ENCODE measurements around the gene STT3B. TPM values are rescaled to one million over a fixed set of nuclear protein-coding genes. Genes with fewer than 3 reads are reported as not detected.

The STT3B gene
- total RNA-seq, 2 experiments from 2014 or later, result 111 to 113 TPM

DNA sequence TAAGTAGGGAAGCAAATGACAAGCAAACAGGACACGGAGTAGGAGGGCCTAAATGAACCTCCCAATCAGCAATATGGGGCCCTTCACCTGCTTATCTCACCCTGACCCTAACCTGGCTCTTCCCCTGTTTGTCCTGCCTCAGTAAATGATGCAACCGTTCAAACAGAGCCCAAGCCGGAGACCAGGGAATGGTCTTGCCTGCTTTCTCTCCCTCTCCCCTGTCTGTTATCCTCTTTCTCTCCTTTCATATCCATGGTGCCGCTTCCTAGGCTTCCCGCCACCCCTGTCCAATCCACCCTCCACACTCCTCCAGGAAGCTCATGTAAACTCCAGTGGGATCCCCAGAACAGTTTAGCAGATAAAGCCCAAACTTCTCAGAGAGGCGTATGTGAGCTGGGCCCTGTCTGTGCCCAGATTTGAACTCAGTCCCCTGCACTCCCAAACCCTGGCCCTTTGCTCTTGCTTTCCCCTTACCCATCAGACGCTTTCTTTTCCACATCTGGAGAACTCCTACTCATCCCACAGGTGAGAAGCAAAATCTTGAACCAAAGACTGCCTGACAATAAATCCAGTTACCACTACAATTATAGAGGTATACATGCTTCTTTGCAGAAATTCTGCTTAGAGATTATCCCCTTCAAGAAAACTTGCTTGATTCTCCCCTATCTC is 45.7 kb upstream of the STT3B start:
- no peak overlapping the region for H3K27ac ChIP-seq (ENCODE audit: low read depth in 1 of 2, low read length in 2 of 2)
- no peak for DNase-seq
- Mint-ChIP-seq H3K36me3 (ENCODE audit: low read depth) (peaks cover 6% of the 10 kb centered on the region), H3K27ac (no peak overlapping the region), H3K9me3 (peaks cover 6% of the 10 kb centered on the region), H3K4me1 (ENCODE audit: low read depth) (no peaks in the 10 kb centered on the region), H3K4me3 (no peak overlapping the region), H3K27me3 (no peaks in the 10 kb centered on the region)
- H3K9me3 ChIP-seq (ENCODE audit: control insufficient read depth in 1 of 2, insufficient read depth in 1 of 2, low read length in 2 of 2), result peaks cover 0 to 5% of the 10 kb centered on the region in 2 experiments
- H3K27me3 ChIP-seq (ENCODE audit: control insufficient read depth in 1 of 2, insufficient read depth in 2 of 2, low read length in 2 of 2), result no peaks in the 10 kb centered on the region
- no peaks in the 10 kb centered on the region for H3K36me3 ChIP-seq (ENCODE audit: insufficient read depth, low read length)
- ATAC-seq (ENCODE audit: poor library complexity), result no peak
- ChIA-PET POLR2A (no interaction called here), CTCF (no interaction called here)
- intact Hi-C loops (cut with DNase I, micrococcal nuclease), result loop anchor here in 1 of 2 experiments (5.0 kb wide), 1 partner anchor 40 kb away; no protein-coding TSS in a partner anchor
- TF ChIP-seq, protein P1, sequence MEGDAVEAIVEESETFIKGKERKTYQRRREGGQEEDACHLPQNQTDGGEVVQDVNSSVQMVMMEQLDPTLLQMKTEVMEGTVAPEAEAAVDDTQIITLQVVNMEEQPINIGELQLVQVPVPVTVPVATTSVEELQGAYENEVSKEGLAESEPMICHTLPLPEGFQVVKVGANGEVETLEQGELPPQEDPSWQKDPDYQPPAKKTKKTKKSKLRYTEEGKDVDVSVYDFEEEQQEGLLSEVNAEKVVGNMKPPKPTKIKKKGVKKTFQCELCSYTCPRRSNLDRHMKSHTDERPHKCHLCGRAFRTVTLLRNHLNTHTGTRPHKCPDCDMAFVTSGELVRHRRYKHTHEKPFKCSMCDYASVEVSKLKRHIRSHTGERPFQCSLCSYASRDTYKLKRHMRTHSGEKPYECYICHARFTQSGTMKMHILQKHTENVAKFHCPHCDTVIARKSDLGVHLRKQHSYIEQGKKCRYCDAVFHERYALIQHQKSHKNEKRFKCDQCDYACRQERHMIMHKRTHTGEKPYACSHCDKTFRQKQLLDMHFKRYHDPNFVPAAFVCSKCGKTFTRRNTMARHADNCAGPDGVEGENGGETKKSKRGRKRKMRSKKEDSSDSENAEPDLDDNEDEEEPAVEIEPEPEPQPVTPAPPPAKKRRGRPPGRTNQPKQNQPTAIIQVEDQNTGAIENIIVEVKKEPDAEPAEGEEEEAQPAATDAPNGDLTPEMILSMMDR (IDR thresholded peaks at IDR 0.05), result no peak
- no peaks in the 10 kb centered on the region for H3K4me1 ChIP-seq (ENCODE audit: insufficient read depth, low read length)
- H3K4me3 ChIP-seq (ENCODE audit: low read length), result no peak overlapping the region

DNA sequence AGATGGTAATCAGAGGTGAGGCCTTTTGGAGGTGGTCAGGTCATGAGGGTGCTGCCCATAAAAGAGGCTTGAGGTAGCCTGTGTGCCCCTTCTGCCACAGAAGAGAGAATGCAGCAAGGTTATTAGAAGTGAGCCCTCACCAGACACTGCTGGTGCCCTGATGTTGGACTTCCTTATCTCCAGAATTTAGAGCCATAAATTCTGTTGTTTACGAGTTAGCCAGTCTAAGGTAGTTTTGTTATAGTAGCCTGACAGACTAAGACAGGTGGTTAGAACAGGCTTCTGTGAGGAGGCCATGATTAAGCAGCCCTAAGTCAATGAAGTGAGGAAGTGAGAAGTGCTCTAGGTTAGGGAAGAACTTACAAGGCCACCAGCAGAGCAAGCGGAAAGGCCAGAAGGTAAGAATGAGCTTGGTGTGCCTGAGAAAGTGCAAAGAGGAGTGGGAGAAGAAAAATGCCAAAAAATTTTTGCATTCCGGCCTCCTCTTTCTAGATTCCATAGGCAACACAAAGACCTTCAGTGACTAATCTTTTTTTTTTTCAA is 44.2 kb upstream of the STT3B start:
- no peak overlapping the region for H3K4me3 ChIP-seq (ENCODE audit: low read length)
- intact Hi-C loops (cut with DNase I, micrococcal nuclease), result loop anchor here in 1 of 2 experiments (5.0 kb wide), 1 partner anchor 41 kb away; no protein-coding TSS in a partner anchor
- H3K27ac ChIP-seq (ENCODE audit: low read depth in 1 of 2, low read length in 2 of 2), result no peak overlapping the region
- TF ChIP-seq, protein P1 (IDR thresholded peaks at IDR 0.05), result no peak
- H3K36me3 ChIP-seq (ENCODE audit: insufficient read depth, low read length), result no peaks in the 10 kb centered on the region
- ChIA-PET POLR2A (no interaction called here), CTCF (no interaction called here)
- no peaks in the 10 kb centered on the region for H3K27me3 ChIP-seq (ENCODE audit: control insufficient read depth in 1 of 2, insufficient read depth in 2 of 2, low read length in 2 of 2)
- ATAC-seq (ENCODE audit: poor library complexity), result no peak
- Mint-ChIP-seq H3K36me3 (ENCODE audit: low read depth) (peaks cover 10% of the 10 kb centered on the region), H3K27ac (no peak overlapping the region), H3K27me3 (no peaks in the 10 kb centered on the region), H3K4me1 (ENCODE audit: low read depth) (no peaks in the 10 kb centered on the region), H3K9me3 (peaks cover 6% of the 10 kb centered on the region), H3K4me3 (no peak overlapping the region)
- H3K4me1 ChIP-seq (ENCODE audit: insufficient read depth, low read length), result no peaks in the 10 kb centered on the region
- H3K9me3 ChIP-seq (ENCODE audit: control insufficient read depth in 1 of 2, insufficient read depth in 1 of 2, low read length in 2 of 2), result peaks cover 0 to 5% of the 10 kb centered on the region in 2 experiments
- DNase-seq, result no peak

DNA sequence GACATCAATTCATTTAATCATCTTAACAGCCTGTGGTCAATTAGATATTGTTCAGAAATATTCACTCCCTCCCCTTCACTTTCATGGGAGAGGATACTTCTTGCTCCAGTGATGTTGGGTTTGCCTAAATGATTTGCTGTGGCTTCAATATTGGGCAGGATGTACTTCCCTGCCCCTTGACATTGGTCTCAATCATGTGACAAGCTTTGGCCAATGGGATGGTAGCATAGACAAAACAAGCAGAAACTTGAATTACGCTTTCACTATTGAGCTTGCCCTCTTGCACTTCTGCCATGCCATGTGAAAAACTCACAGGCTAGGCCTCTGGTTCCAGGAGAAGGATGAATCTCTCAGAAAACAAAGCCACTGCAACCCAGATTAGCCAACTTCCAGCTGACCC is 42.2 kb upstream of the STT3B start:
- Histone ChIP-seq H3K36me3 (ENCODE audit: insufficient read depth, low read length) (no peaks in the 10 kb centered on the region), H3K9me3 (ENCODE audit: control insufficient read depth in 1 of 2, insufficient read depth in 1 of 2, low read length in 2 of 2) (peaks cover 0 to 5% of the 10 kb centered on the region in 2 experiments), H3K27ac (ENCODE audit: low read depth in 1 of 2, low read length in 2 of 2) (no peak overlapping the region), H3K4me1 (ENCODE audit: insufficient read depth, low read length) (no peaks in the 10 kb centered on the region), H3K4me3 (ENCODE audit: low read length) (no peak overlapping the region), H3K27me3 (ENCODE audit: control insufficient read depth in 1 of 2, insufficient read depth in 2 of 2, low read length in 2 of 2) (no peaks in the 10 kb centered on the region)
- intact Hi-C loops (cut with DNase I, micrococcal nuclease), result no loop called here
- peaks cover 10% of the 10 kb centered on the region for H3K36me3 Mint-ChIP-seq (ENCODE audit: low read depth)
- TF ChIP-seq, protein P1 (IDR thresholded peaks at IDR 0.05), result no peak
- H3K4me1 Mint-ChIP-seq (ENCODE audit: low read depth), result no peaks in the 10 kb centered on the region
- no peaks in the 10 kb centered on the region for H3K27me3 Mint-ChIP-seq
- no peak for ATAC-seq (ENCODE audit: poor library complexity)
- H3K27ac Mint-ChIP-seq, result no peak overlapping the region
- H3K9me3 Mint-ChIP-seq, result peaks cover 6% of the 10 kb centered on the region
- no peak for DNase-seq
- no peak overlapping the region for H3K4me3 Mint-ChIP-seq
- ChIA-PET CTCF (interaction anchor here (1.6 kb wide), 1 partner anchor 13 kb away, joined by 3 read pairs; no protein-coding TSS in a partner anchor), POLR2A (no interaction called here)

All from CD4-positive, alpha-beta T cell (primary cell).